GM12801 (cell line): Measurements from ENCODE around the gene DNAJC5.

ENCODE experiments used
- TF ChIP-seq, protein P1 (sequence below): IDR thresholded peaks from one replicate; pipeline ENCODE4 v1.5.1; 2011; ENCODE audit warnings: control low read depth; ENCODE audit not compliant: insufficient read length; ENCODE audit errors: extremely low read depth

The DNAJC5 gene

DNA sequence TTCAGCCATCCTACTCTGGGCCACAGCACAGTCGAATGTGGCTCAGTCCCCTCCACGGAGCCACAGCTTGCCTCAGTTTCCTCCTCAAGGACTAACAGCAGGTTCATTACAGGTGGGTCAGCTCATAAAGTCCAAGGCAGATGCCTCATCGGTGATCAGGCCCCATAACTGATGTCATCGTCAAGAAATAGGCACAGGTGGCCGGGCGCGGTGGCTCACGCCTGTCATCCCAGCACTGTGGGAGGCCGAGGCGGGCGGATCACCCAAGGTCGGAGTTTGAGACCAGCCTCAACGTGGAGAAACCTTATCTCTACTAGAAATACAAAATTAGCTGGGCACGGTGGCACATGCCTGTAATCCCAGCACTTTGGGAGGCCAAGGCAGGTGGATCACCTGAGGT is 57.8 kb downstream of the DNAJC5 start:
- TF ChIP-seq, protein P1, sequence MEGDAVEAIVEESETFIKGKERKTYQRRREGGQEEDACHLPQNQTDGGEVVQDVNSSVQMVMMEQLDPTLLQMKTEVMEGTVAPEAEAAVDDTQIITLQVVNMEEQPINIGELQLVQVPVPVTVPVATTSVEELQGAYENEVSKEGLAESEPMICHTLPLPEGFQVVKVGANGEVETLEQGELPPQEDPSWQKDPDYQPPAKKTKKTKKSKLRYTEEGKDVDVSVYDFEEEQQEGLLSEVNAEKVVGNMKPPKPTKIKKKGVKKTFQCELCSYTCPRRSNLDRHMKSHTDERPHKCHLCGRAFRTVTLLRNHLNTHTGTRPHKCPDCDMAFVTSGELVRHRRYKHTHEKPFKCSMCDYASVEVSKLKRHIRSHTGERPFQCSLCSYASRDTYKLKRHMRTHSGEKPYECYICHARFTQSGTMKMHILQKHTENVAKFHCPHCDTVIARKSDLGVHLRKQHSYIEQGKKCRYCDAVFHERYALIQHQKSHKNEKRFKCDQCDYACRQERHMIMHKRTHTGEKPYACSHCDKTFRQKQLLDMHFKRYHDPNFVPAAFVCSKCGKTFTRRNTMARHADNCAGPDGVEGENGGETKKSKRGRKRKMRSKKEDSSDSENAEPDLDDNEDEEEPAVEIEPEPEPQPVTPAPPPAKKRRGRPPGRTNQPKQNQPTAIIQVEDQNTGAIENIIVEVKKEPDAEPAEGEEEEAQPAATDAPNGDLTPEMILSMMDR: no peak

DNA sequence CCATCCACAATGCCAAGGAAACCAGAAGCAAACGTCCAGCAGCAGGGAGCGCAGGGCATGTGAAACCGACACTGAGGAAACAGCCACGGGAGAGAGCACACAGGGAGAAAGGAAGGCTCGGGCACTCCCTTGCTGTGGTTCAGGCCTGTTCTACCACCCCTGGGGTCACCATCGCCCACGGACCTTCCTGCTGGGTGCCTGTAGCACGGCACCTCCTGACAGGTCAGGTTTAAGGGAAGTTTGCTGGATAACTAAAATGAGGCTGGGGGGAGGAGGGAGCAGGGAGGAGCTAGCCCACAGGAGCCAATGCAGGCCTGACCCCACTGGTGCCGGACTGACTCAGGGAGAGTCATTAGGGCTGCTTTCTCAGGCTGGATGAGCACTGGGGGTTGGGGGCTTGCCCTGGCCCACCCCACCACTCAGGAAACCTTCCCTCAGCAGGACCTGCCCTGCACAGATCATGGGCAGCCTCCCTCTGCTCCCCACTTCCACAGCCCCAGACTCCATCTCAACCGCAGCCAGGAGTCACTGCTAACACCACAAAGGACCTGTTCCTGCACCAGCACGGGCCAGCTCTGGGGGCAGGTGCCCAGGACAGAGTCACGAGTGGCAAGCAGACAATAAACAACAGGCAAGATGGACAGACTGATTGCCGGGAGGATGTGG is 59.0 kb downstream of the DNAJC5 start:
- TF ChIP-seq, protein P1: no peak

GRCh38 chr20:63955281-63955826 is 60.4 kb downstream of the DNAJC5 start:
- TF ChIP-seq, protein P1: no peak

GRCh38 chr20:63955827-63956663 is 61.1 kb downstream of the DNAJC5 start, which contains the start of gene UCKL1:
TSS of gene UCKL1 (minus strand) at chr20:63956416. CDS start at chr20:63956372, 44 bp downstream.
- TF ChIP-seq, protein P1: no peak

- TF ChIP-seq, protein P1: no peak
Observed at GRCh38 chr20:63956664-63957003, 61.7 kb downstream of the DNAJC5 start.

DNA sequence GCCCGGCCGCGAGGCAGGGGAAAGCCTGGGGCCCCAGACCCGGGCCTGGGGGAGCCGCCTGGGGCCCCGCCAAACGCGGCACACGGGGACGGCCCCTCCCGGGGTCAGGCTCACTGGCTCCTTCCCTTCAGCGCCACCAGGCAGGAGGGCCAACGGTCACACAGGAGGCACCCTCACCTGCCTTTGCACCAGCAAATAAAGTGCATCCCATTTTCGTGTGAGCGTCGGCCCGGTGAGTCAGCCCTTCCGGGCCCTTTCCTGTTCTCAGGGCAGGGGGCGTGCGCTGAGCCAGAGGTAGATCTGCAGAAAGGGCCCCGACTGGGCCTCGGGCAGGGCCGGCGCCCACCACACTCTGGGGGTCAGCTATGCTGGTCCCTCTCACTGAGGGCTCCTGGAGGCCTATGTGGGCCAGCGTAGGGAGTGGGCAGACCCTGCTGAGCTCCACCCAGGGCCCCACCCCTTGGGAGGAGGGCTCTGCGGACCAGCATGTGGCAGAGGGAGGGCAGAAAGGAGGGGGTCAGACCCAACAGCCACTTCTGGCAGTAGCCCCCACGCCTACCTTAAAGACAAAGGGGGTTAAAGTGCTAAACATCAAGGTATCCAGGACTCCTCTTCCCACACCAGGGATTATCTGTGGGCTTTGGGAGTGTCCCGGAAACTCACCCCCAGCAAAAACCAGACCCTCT is 62.2 kb downstream of the DNAJC5 start:
- TF ChIP-seq, protein P1: no peak
